ENCODE results near the gene CENPF.

DNA sequence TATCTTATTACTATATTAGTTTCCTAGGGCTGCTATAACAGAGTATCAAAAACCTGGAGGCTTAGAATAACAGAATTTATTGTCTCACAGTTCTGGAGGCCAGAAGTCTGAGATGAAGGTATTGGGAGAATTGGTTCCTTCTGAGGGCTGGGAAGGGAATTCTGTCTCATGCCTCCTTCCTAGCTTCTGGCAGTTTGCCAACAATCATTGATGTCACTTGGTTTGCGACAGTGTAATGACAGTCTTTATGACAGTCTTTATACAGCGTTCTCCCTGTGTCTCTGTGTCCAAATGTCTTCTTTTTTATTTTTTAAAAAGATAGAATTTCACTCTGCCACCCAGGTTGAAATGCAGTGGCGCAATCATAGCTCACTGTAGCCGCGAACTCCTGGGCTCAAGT is 15.8 kb upstream of the CENPF start:
- TF ChIP-seq, protein P1, sequence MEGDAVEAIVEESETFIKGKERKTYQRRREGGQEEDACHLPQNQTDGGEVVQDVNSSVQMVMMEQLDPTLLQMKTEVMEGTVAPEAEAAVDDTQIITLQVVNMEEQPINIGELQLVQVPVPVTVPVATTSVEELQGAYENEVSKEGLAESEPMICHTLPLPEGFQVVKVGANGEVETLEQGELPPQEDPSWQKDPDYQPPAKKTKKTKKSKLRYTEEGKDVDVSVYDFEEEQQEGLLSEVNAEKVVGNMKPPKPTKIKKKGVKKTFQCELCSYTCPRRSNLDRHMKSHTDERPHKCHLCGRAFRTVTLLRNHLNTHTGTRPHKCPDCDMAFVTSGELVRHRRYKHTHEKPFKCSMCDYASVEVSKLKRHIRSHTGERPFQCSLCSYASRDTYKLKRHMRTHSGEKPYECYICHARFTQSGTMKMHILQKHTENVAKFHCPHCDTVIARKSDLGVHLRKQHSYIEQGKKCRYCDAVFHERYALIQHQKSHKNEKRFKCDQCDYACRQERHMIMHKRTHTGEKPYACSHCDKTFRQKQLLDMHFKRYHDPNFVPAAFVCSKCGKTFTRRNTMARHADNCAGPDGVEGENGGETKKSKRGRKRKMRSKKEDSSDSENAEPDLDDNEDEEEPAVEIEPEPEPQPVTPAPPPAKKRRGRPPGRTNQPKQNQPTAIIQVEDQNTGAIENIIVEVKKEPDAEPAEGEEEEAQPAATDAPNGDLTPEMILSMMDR (IDR thresholded peaks at IDR 0.05; ENCODE audit: low read depth, low read length, poor library complexity, severe bottlenecking): no peak
- no peak for TF ChIP-seq EZH2phosphoT487 (IDR thresholded peaks at IDR 0.05; ENCODE audit: borderline replicate concordance, low read length)
